ENCODE measurements around the gene USP21. TPM values are rescaled to one million over a fixed set of nuclear protein-coding genes. Genes with fewer than 3 reads are reported as not detected.

The USP21 gene
- total RNA-seq, 4 donors from 2014 or later, result 13.3 to 25.3 (median 16.3) TPM

GRCh38 chr1:161121042-161121650, 38.2 kb upstream of the USP21 start:
- H3K9me3 ChIP-seq, result no peaks in the 10 kb centered on the region
- peaks cover 46 to 63% (median 54%) of the 10 kb centered on the region in 4 donors for H3K36me3 ChIP-seq
- DNase-seq (ENCODE audit: extremely low spot score), result no peak
- peaks cover 31 to 47% (median 37%) of the 10 kb centered on the region in 4 donors for H3K4me1 ChIP-seq
- TF ChIP-seq POLR2AphosphoS5 (IDR thresholded peaks at IDR 0.05) (no peak), EP300 (IDR thresholded peaks at IDR 0.05) (no peak), POLR2A (IDR thresholded peaks at IDR 0.05; ENCODE audit: low read depth) (no peak)
- TF ChIP-seq, protein P1, sequence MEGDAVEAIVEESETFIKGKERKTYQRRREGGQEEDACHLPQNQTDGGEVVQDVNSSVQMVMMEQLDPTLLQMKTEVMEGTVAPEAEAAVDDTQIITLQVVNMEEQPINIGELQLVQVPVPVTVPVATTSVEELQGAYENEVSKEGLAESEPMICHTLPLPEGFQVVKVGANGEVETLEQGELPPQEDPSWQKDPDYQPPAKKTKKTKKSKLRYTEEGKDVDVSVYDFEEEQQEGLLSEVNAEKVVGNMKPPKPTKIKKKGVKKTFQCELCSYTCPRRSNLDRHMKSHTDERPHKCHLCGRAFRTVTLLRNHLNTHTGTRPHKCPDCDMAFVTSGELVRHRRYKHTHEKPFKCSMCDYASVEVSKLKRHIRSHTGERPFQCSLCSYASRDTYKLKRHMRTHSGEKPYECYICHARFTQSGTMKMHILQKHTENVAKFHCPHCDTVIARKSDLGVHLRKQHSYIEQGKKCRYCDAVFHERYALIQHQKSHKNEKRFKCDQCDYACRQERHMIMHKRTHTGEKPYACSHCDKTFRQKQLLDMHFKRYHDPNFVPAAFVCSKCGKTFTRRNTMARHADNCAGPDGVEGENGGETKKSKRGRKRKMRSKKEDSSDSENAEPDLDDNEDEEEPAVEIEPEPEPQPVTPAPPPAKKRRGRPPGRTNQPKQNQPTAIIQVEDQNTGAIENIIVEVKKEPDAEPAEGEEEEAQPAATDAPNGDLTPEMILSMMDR (IDR thresholded peaks at IDR 0.05), result no peak
- intact Hi-C loops (cut with DNase I), result no loop called here
- no peak overlapping the region for H3K4me3 ChIP-seq
- peak overlapping the region in 1 of 4 donors; percentile 95 for H3K27ac ChIP-seq (replicated peaks in 1 of 4)
- no peaks in the 10 kb centered on the region for H3K27me3 ChIP-seq
- WGBS, result 86% methylated on average over 3 of the region's 3 CpGs

DNA sequence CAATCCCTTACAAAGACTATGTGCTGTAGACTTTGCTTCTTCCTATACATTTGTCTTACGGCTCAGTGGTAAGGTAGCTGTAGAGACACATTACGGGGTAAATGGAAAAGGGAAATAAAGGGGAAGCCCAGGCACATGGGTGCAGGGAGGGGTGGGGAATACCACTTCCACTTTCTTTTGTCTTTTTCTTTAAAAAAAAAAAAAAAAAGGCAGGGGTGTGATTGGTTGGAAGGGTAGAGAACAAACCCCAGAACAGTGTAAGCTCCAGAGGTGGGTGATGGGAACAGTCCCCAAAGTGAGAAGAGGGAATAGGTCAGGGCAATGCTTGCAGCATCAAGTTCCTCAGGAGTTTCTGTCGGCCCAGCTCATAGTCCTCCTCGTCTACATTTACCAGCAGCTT, 37.5 kb upstream of the USP21 start:
- H3K27me3 ChIP-seq, result no peaks in the 10 kb centered on the region
- H3K4me1 ChIP-seq, result peaks cover 27 to 47% (median 33%) of the 10 kb centered on the region in 4 donors
- no peak overlapping the region for H3K27ac ChIP-seq (replicated peaks in 1 of 4)
- WGBS, result 71% methylated on average over 4 of the region's 4 CpGs
- intact Hi-C loops (cut with DNase I), result no loop called here
- peaks cover 48 to 68% (median 59%) of the 10 kb centered on the region in 4 donors for H3K36me3 ChIP-seq
- H3K4me3 ChIP-seq, result no peak overlapping the region
- DNase-seq (ENCODE audit: extremely low spot score), result no peak
- TF ChIP-seq POLR2A (IDR thresholded peaks at IDR 0.05; ENCODE audit: low read depth), result no peak
- no peak for TF ChIP-seq EP300 (IDR thresholded peaks at IDR 0.05)
- TF ChIP-seq, protein P1 (IDR thresholded peaks at IDR 0.05), result no peak
- no peak for TF ChIP-seq POLR2AphosphoS5 (IDR thresholded peaks at IDR 0.05)
- no peaks in the 10 kb centered on the region for H3K9me3 ChIP-seq

DNA sequence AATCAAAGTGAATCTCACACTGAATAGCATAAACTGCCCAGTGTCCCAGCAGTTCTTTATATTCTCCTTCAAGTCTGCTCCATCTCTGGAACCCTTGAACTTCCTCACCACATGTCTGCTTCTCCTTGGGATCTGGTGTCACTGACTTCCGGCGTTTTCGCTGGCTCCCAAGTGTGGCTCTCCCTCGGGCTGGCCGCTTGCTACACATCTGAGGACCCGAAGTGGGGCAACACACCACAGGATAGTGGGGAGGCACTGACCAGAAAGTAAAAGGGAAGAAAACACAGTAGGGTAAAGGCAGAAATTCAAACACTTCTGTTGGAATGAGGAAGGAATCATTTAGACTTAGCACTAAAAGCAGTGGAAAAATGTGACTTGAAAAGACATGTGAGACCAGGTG, 36.3 kb upstream of the USP21 start:
- intact Hi-C loops (cut with DNase I), result no loop called here
- peaks cover 29 to 51% (median 39%) of the 10 kb centered on the region in 4 donors for H3K4me1 ChIP-seq
- no peaks in the 10 kb centered on the region for H3K27me3 ChIP-seq
- no peaks in the 10 kb centered on the region for H3K9me3 ChIP-seq
- WGBS, result 89% methylated on average over 6 of the region's 6 CpGs
- no peak overlapping the region for H3K27ac ChIP-seq (replicated peaks in 1 of 4)
- TF ChIP-seq, protein P1 (IDR thresholded peaks at IDR 0.05), result no peak
- no peak for TF ChIP-seq EP300 (IDR thresholded peaks at IDR 0.05)
- no peak for TF ChIP-seq POLR2A (IDR thresholded peaks at IDR 0.05; ENCODE audit: low read depth)
- TF ChIP-seq POLR2AphosphoS5 (IDR thresholded peaks at IDR 0.05), result no peak
- no peak for DNase-seq (ENCODE audit: extremely low spot score)
- peaks cover 53 to 79% (median 67%) of the 10 kb centered on the region in 4 donors for H3K36me3 ChIP-seq
- H3K4me3 ChIP-seq, result no peak overlapping the region

- no peak for TF ChIP-seq EP300 (IDR thresholded peaks at IDR 0.05)
- TF ChIP-seq POLR2A (IDR thresholded peaks at IDR 0.05; ENCODE audit: low read depth), result no peak
- TF ChIP-seq, protein P1 (IDR thresholded peaks at IDR 0.05), result no peak
- TF ChIP-seq POLR2AphosphoS5 (IDR thresholded peaks at IDR 0.05), result no peak
- H3K36me3 ChIP-seq, result peaks cover 39 to 80% (median 52%) of the 10 kb centered on the region in 4 donors
- no peaks in the 10 kb centered on the region for H3K9me3 ChIP-seq
- 90% methylated on average over 2 of the region's 2 CpGs for WGBS
- no peak for DNase-seq (ENCODE audit: extremely low spot score)
- H3K4me3 ChIP-seq, result no peak overlapping the region
- intact Hi-C loops (cut with DNase I), result no loop called here
- H3K27me3 ChIP-seq, result no peaks in the 10 kb centered on the region
- H3K4me1 ChIP-seq, result peaks cover 26 to 57% (median 56%) of the 10 kb centered on the region in 4 donors
- H3K27ac ChIP-seq (replicated peaks in 1 of 4), result peak overlapping the region in 1 of 4 donors; percentile 15
Measured at GRCh38 chr1:161127649-161128048, 31.7 kb upstream of the USP21 start.

Data from esophagus muscularis mucosa (tissue), 4 donors.